Esophagus muscularis mucosa (tissue), 4 donors: ENCODE data around the gene CLEC4D.

ENCODE experiments used
- CTCF ChIP-seq, 3 experiments: fragments of 200-600 bp in 2 of 3; fragments of 450-650 bp in 1 of 3; sonication (generic) in 2 of 3; IDR thresholded peaks; one replicate each; pipeline ENCODE4 v1.5.1; 2017 to 2019; ENCODE audit warnings: antibody characterized with exemption in 3 of 3, mild to moderate bottlenecking in 2 of 3, moderate library complexity in 1 of 3
- EP300 ChIP-seq: sonication (generic); formaldehyde crosslinking; IDR thresholded peaks from one replicate; pipeline ENCODE4 v1.6.1; 2017; ENCODE audit warnings: antibody characterized with exemption
- POLR2AphosphoS5 ChIP-seq, 2 donors: sonication (generic); formaldehyde crosslinking; IDR thresholded peaks; one replicate each; pipeline ENCODE4 v1.6.1; 2017; ENCODE audit warnings: antibody characterized with exemption in 2 of 2

GRCh38 chr12:8559676-8560075, 46.4 kb downstream of the CLEC4D start:
- TF ChIP-seq CTCF (IDR thresholded peaks at IDR 0.05) = no peak
- TF ChIP-seq EP300 = no peak
- TF ChIP-seq POLR2AphosphoS5 (IDR thresholded peaks at IDR 0.05) = no peak
